Chondrocyte (in vitro differentiated cells): Measurements from ENCODE around the gene MCCD1. TPM values are rescaled to one million over a fixed set of nuclear protein-coding genes. Genes with fewer than 3 reads are reported as not detected.
"Not testable (repeated sequence)": the region's sequence is repeated elsewhere in the genome, so short reads cannot be mapped to it uniquely, and the experiment has no call there.

Experiments used
- DNase-seq: peaks from one replicate; pipeline ENCODE4 v3.0.0; 2021; ENCODE audit warnings: mixed read lengths, low spot score
- H3K27ac Mint-ChIP-seq: one replicate; pipeline ENCODE4 v1.8.0; 2021; ENCODE audit warnings: mild to moderate bottlenecking, moderate library complexity, mixed read lengths; ENCODE audit not compliant: unreplicated experiment
- H3K27me3 Mint-ChIP-seq: 2 replicates; pipeline ENCODE4 v1.8.0; 2021; ENCODE audit warnings: low read depth, mixed read lengths
- H3K36me3 Mint-ChIP-seq: 2 replicates; pipeline ENCODE4 v1.8.0; 2021; ENCODE audit warnings: low read depth, mixed read lengths
- H3K4me1 Mint-ChIP-seq: 2 replicates; pipeline ENCODE4 v1.8.0; 2021; ENCODE audit warnings: low read depth, mild to moderate bottlenecking, mixed read lengths
- H3K4me3 Mint-ChIP-seq: one replicate; pipeline ENCODE4 v1.8.0; 2021; ENCODE audit warnings: mild to moderate bottlenecking, moderate library complexity, mixed read lengths; ENCODE audit not compliant: unreplicated experiment
- H3K9me3 Mint-ChIP-seq: 2 replicates; pipeline ENCODE4 v1.8.0; 2021; ENCODE audit warnings: low read depth, mixed read lengths
- CTCF ChIP-seq: fragments of 200-600 bp; sonication (generic); IDR thresholded peaks from 2 replicates; pipeline ENCODE4 v1.5.0; 2021; ENCODE audit warnings: antibody characterized with exemption, mild to moderate bottlenecking, moderate library complexity
- total RNA-seq: library from RNA; stranded (reverse); gene quantifications from 3 replicates; pipeline ENCODE4 v1.2.1, GENCODE V29; 2021

The MCCD1 gene
- total RNA-seq, 1 donor from 2014 or later, result not detected

DNA sequence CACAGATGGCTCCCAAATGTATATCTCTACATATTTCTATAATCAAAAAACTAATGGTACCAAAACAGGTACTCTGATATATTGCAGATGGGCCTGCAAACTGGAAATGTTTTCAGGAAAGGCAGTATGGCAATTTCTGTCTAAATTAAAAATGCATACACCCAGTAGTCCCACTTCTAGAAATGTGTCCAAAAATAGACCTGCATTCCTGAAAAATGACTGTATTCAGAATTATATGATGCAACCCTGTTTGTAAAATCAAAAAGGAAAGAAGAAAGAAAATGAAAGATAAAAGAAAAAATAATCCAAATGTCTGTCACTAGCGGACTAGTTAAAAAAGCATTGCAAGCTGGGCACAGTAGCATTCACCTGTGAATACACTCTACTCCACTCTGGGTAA, 43.7 kb upstream of the MCCD1 start:
- no peaks in the 10 kb centered on the region for H3K27me3 Mint-ChIP-seq
- no peak for DNase-seq
- H3K4me1 Mint-ChIP-seq, result peaks cover 20% of the 10 kb centered on the region

DNA sequence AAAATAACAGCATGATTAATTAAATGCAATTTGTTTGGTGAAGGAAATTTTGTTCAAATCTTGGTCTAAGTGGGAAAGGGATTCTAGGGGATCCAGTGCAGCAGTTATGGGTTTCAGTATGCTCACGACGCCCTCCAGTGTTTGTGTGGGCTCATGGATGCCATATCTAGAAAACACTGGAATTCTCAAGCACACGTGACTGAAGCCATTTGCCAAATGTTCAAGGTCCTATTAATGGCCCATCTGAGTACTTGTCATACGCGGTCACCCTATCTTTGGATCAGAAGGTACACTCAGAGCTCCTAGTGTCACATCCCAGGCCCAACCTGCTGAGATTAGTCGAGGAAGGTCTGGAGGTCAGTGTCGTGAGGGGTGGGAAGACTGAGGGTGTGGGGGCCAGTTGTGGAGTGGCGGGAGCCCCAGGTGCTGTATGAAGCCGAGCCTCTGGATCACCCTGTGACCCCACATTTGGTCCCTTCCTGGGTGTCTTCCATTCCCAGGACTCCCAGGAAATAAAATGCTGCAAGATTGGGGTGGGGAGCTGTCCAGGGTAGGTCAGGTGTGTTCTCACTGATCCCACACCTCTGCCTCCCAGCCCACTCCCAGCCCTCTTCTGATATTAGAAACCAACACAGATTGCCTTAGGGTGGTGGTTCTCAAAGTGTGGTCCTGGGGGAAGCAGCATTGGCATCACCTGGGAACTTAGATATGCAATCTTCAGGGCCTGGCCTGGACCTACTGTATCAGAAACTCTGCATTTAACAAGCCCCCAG, 42.5 kb upstream of the MCCD1 start:
- H3K4me1 Mint-ChIP-seq, result peaks cover 22% of the 10 kb centered on the region
- DNase-seq, H3K27ac Mint-ChIP-seq, H3K4me3 Mint-ChIP-seq, H3K27me3 Mint-ChIP-seq, H3K36me3 Mint-ChIP-seq, H3K9me3 Mint-ChIP-seq: not testable (repeated sequence)

More for the DNA sequence above, 43.7 kb upstream of the MCCD1 start:
- Mint-ChIP-seq H3K27ac (peak overlapping the region; percentile 87), H3K36me3 (no peaks in the 10 kb centered on the region), H3K9me3 (no peaks in the 10 kb centered on the region), H3K4me3 (peak overlapping the region; percentile 23)
- TF ChIP-seq CTCF, result no peak

DNA sequence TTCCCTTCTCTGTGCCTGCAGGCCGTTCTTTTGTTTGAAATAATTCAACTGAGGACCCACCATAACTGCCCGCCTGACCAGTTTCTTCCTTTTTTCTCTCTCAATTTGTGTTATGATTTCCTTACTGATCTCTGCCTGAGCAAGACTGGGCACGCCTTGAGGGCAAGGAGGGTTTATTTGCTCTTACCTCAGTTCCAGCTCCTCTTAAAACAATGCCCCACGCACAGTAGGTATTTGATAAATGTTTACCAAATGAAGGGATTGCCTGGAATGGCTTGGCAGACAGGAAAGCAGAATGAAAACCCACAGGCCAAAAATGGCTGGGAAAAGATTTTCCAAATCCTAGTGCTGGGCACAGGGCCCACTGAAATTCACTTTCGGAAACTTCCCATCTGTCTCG, 41.1 kb upstream of the MCCD1 start:
- not testable (repeated sequence) for H3K27ac Mint-ChIP-seq, H3K27me3 Mint-ChIP-seq, H3K4me3 Mint-ChIP-seq, H3K9me3 Mint-ChIP-seq, H3K36me3 Mint-ChIP-seq, DNase-seq
- H3K4me1 Mint-ChIP-seq, result peaks cover 29% of the 10 kb centered on the region

DNA sequence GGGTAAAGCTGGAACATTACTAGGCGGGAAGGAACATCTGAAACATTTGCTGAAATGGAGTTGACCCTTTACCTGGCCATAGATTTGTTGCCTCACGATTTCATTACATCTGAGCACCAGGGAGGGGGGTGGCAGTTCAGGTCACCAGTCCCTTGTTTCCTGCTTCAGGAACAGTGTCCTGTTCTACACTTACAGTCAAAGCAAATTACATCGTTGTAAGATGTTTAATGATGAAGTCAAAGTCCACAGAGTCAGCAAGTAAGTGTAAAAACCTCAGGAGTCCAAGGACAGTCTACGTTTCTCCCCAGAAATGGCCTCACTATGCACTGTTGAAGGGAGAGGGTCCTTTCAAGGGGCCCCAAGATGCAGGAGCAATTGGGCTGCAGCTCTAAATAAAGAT, 39.7 kb upstream of the MCCD1 start:
- no peak overlapping the region for H3K4me3 Mint-ChIP-seq

DNA sequence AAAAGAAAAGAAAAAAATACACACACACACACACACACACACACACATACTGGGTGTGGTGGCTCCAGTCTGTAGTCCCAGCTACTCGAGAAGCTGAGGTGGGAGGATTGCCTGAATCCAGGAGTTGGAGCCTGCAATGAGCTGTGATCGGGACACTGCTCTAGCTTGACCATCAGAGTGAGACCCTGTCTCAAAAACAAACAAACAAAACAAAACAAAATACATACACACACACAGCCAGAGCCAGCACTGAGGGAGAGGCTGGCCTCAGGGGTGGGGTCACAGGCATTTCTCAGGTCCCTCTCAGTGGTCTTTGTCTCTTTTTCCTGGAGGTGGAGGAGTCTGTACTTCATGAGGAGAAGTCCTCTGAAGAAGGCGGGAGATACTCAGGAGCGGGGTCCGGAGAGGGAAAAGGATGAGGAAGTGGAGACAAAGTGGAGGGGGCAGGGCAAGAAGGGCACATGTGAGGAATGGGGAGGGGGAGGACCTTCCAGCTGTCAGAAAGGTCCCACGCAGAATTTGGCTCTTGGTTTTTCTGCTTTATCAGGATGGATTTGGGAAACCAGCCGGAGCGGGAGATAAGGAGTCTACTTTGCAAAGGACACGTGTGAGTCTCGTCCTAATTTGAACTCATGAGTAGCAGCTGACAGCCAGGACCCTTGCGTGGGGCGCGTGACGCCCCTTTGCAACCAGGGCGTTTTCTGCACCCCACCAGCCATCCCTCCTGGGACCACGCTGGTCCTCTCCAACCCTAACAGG, 38.5 kb upstream of the MCCD1 start:
- Mint-ChIP-seq H3K9me3 (no peaks in the 10 kb centered on the region), H3K27ac (no peak overlapping the region), H3K36me3 (no peaks in the 10 kb centered on the region), H3K4me3 (no peak overlapping the region), H3K4me1 (peaks cover 27% of the 10 kb centered on the region), H3K27me3 (no peaks in the 10 kb centered on the region)
- no peak for DNase-seq
- TF ChIP-seq CTCF, result no peak

More for the DNA sequence above, 39.7 kb upstream of the MCCD1 start:
- Mint-ChIP-seq H3K9me3 (no peaks in the 10 kb centered on the region), H3K27me3 (no peaks in the 10 kb centered on the region), H3K4me1 (peaks cover 30% of the 10 kb centered on the region), H3K27ac (no peak overlapping the region), H3K36me3 (no peaks in the 10 kb centered on the region)
- no peak for TF ChIP-seq CTCF
- no peak for DNase-seq

- H3K27ac Mint-ChIP-seq, DNase-seq, H3K27me3 Mint-ChIP-seq, H3K36me3 Mint-ChIP-seq, H3K9me3 Mint-ChIP-seq: not testable (repeated sequence)
- Mint-ChIP-seq H3K4me3 (peak overlapping the region; percentile 82), H3K4me1 (peaks cover 45% of the 10 kb centered on the region)
Observed at GRCh38 chr6:31493550-31493874, 35.2 kb upstream of the MCCD1 start.
